Astrocyte of the hippocampus (primary cell): Measurements from ENCODE around the gene CEMP1.
A peak's percentile ranks its signal among the peaks of the same experiment; 100 is the strongest.

Experiments
- DNase-seq: peaks from one replicate; pipeline ENCODE4 v3.0.0; 2011; ENCODE audit warnings: low read depth, low spot score

The CEMP1 gene

DNA sequence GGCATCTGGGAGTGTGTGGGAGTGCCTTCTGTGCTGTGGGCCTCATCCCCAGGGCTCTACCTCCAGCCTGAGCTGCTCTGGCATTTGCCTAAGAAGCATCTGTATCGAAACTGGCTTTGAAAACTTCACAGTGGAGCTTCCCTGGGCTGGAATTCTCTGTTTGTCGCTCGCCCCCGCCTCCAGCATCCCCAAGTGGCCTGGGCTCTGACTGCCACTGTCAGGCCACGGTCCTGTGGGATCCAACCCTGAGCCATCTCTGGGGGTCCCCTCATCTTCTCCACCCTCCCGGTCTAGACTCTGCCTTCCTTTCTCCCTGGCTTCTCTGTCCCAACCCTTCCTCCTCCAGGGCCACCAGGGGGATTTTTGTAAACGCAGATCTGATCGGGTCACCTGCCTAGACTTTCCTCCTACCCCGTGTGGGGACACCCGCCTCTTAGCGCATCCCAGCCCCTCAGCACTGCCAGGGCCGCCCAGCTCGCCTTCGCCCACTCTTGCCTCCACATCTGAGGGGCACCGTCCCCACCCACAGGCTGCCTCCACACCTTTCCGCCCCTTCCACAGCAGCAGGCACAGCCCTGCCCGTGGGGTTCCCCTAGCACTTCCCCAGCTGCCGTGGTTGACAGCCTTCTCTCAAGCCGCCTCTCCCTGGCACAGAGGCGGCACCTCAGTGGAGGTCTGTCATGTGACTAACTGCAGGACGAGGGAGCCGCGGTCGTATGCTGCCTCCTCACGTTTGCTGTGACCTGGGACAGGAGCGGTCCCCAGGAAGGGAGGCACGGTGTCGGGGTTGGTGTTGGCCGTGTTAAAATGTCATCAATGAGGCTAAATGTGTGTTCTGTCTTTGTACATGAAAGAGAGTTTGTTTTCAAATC lies 44.3 kb downstream of the CEMP1 start:
- peak; percentile 64 for DNase-seq

DNA sequence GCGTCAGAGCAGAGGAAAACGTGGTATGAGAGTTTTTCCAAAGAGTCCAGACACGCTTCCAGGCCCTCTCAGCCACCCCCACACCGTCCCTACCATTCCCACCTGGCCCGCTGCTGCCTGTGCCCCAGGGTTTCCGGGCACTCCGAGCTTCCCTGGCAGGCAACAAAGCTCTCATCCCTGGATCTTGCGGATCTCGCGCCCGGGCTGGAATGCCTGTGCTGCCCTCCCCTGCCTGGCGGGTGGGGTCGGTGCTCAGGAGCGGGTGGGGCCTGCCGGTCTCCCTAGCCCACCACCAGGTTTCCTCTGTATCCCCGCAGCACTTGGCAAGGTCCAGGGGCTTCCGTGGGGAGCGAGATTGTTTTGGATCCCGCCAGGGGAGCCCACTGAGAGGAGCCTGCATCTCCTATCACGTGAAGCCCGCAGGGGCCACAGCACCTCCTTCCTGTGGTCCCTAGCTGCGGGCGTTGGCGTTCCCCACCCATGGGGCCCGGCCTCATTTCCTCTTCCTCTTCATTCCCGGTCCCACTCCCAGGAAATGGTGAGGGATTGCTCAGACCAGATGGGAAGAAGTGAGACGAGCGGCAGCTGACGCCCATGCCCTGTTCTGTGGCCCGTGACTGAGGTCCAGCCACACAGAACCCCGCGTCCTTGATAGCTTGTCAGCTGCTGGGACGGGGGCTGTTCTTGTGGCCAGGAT lies 45.2 kb downstream of the CEMP1 start:
- DNase-seq: no peak

DNA sequence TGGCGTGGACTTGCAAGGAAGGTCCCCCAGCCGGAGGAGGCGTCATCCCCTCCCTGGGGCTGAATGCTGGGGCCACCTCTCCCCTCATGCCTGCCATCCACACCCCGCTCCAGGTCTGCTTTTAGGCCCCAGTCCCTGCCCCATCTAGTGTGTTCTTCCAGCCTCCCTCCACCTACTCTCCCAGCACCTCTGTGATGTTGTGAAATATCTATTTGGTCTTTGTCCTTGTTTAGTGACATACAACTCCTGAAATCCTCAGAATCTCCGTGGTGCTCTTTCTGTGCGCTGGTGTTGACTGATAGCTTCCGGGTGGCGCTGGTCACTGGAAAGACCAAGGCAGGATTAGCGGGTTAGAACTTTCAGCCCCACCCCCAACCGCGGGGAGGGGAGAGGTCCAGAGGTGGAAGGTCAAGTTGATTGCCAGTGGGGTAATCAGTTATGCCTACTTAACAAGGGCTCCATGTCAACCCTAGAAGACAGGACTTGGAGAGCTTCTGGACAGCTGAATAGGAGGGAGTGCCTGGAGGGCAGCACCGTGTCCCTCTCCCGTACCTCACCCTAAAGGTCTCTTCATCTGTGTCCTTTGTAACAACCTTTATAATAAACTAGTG lies 46.2 kb downstream of the CEMP1 start:
- DNase-seq: no peak

DNA sequence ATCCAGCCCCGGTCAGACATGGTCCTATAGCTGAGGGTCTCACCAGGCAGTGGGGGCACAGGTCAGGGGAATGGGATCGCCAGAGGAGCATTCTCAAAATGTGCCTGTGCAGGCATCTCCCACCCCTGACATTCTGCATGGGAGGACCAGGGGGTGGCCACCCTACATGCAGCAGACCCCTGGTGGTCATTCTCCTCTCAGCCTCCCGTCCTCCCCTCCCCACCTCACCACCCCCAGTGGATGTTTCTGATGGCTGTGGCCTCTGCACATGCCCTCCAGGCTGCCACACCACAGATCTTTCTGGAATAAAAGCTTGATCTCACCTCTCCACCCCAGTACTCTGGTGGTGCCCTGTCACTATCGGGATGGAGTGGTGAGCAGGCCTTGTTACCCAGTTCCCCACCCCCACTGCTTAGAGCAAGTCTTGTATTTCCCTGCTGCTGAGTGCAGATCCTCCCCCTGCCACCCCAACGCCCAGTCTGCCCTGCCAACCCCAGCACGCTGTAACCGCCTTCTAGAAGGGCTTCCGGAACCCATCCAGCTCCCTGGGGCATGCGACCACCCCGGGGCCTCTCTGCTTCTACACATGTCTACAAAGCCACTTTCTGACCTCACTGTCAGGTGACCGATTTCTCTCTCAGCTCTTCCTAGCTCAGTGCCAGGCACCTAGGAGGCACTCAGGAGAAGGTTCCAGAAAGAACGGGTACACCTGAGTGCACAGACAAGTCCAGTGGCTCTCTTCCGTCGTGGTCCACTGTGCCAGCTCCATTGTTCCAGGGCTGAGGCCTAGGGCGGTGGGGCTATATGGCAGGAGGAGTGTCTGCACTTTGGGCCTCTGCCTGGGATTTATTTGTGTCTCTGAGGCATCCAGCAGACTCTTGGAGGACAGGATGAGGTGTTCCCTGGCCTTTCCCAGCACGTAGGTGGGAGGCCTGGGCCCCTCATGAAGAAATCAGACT lies 47.0 kb downstream of the CEMP1 start:
- no peak for DNase-seq

DNA sequence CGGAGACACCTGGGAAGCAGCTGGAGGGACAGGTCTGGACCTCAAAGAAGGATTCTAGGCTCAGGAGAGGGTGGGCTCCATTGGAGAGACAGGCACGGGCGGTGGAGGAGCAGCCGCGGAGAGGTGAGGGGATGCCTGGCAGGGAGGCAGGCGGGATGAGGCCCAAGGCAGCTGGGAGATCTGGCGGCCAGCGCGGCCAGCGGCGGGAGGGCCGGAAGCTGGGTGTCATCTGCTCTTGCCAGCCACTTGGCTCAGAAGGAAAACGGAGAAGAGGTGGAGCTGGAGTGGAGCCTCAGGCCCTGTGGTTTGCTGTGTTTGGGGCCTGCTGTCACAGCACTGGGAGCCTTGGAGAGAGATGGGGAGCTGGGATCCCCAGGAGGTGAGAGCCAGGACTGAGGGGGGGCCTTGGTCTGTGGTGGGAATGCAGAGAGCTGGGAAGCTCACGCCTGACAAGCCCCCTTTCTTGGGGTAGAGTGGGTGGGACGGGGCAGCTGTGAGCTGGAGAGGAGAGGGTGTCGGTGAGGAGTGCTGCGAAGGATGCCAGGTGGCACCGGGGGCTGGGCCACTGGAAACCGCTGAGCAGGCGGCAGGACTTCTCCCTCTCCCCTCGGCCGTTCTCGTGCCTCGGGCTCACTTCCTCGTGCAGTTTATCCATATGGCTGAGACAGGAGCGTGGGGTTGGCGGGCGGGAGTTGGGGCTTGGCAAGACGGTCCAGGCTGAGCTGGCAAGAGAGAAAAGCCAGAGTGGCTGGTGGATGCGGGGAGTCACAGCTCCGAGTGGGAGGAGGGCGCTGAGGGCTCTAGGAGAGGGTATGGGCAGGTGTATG lies 48.3 kb downstream of the CEMP1 start:
- DNase-seq: no peak

DNA sequence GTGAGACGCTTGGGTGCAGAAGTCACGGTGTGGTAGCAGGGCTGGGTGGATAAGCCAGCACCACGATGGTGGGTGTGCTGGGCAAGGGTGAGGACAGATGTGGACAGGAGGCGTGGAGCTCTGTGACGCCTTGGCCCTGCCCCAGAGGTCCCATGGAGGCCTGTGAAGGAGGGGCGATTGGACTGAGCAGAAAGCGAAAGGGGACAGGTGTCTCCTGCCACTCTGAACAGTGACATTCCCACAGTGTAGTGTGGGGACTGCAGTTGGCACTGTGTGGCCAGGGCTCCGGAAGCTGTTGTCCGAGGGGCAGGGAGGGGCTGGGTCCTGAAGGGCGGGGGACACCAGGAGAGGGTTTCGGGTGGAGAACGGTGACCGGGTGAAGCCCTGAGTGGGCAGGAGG lies 49.0 kb downstream of the CEMP1 start:
- DNase-seq: no peak

DNA sequence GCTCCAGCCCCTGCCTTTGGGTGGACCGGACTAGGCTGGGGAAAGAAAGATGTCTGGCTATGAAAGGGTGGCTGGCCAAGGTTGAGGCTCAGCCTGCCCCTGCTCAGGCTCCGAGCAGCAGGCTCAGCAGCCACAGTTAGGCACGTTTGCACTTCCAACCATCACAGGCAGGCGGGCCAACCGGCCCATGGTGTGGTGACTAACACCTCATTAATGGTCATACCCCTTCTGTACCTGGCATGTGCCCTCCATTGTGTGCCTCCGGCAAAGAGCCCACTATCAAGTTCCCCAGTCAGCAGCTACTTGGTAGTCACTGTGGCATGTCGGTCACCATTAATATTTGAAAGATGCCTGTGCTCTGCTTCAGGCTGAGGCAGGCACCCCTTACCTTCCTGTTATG lies 49.5 kb downstream of the CEMP1 start:
- DNase-seq: peak; percentile 43

DNA sequence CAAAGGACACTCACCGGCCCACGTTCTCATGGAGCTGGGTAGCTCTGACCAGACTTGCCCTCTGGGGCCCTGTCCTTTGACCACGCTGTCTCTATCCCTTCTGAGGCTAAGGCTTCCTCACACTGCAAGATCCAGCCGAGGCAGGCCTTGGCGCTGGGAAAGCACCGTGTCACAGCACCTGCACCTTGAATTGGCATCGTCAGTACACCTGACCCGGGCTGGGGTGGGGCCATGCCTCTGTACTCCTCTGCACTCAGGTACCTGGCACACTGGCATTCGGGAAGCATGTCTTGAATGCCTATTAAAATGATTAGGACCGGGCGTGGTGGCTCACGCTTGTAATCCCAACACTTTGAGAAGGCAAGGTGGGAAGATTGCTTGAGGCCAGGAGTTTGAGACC lies 50.3 kb downstream of the CEMP1 start:
- DNase-seq: no peak
